Glutamatergic neuron (in vitro differentiated cells): ENCODE measurements around the gene CUL4A. TPM values are rescaled to one million over a fixed set of nuclear protein-coding genes. Genes with fewer than 3 reads are reported as not detected.
"Not testable (repeated sequence)": the region's sequence is repeated elsewhere in the genome, so short reads cannot be mapped to it uniquely, and the experiment has no call there.

Source experiments
- DNase-seq: peaks from one replicate; pipeline ENCODE4 v3.0.0; 2022
- H3K27ac Mint-ChIP-seq: one replicate; pipeline ENCODE4 v1.8.0; 2020; ENCODE audit warnings: mild to moderate bottlenecking, mixed read lengths, inconsistent platforms; ENCODE audit not compliant: unreplicated experiment
- H3K27me3 Mint-ChIP-seq: one replicate; pipeline ENCODE4 v1.8.0; 2020; ENCODE audit warnings: mild to moderate bottlenecking, moderate library complexity, mixed read lengths, inconsistent platforms; ENCODE audit not compliant: unreplicated experiment
- H3K36me3 Mint-ChIP-seq: one replicate; pipeline ENCODE4 v1.8.0; 2020; ENCODE audit warnings: mild to moderate bottlenecking, mixed read lengths, inconsistent platforms; ENCODE audit not compliant: unreplicated experiment
- H3K4me1 Mint-ChIP-seq: one replicate; pipeline ENCODE4 v1.8.0; 2020; ENCODE audit warnings: mild to moderate bottlenecking, low read depth, mixed read lengths, inconsistent platforms; ENCODE audit not compliant: unreplicated experiment
- H3K4me3 Mint-ChIP-seq: one replicate; pipeline ENCODE4 v1.8.0; 2020; ENCODE audit warnings: mild to moderate bottlenecking, mixed read lengths, inconsistent platforms; ENCODE audit not compliant: unreplicated experiment
- H3K9me3 Mint-ChIP-seq: one replicate; pipeline ENCODE4 v1.8.0; 2020; ENCODE audit warnings: mild to moderate bottlenecking, moderate library complexity, mixed read lengths, inconsistent platforms; ENCODE audit not compliant: unreplicated experiment
- CTCF ChIP-seq: fragments of 200-600 bp; sonication (generic); IDR thresholded peaks from one replicate; pipeline ENCODE4 v1.5.0; 2021; ENCODE audit not compliant: partially characterized antibody, unreplicated experiment
- total RNA-seq: library from RNA; stranded (reverse); fragmentation: NEBNext Ultra II Directional; extraction: Animal tissue kit (Norgen Biotek cat#: 25700); gene quantifications from one replicate; pipeline ENCODE4 v1.2.1, GENCODE V29; 2021; ENCODE audit not compliant: unreplicated experiment

The CUL4A gene
- total RNA-seq, 1 donor from 2014 or later: 43.2 TPM

DNA sequence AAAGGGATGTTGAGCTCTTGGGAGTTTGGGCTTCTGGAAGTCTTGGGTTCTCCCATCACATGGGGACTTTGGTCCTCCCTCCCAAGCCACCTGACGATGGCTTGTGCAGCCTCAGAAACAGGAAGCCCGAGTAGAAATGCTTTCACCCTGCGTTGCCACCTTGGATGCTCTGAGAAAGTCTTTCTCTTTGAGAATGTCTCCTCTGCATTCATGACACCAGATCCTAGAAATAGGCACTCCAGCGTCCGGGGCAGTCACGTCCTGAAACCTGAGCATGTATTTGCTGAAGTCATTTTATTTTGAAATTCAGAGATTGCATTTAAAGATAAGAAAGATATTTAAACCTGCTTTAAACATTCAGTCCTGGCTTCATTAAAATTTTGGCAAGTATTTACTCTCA is 34.4 kb downstream of the CUL4A start:
- H3K36me3 Mint-ChIP-seq: no peaks in the 10 kb centered on the region
- H3K9me3 Mint-ChIP-seq: no peaks in the 10 kb centered on the region
- no peaks in the 10 kb centered on the region for H3K4me1 Mint-ChIP-seq
- no peak for TF ChIP-seq CTCF
- H3K27me3 Mint-ChIP-seq: no peaks in the 10 kb centered on the region
- no peak overlapping the region for H3K27ac Mint-ChIP-seq
- no peak for DNase-seq
- no peak overlapping the region for H3K4me3 Mint-ChIP-seq

DNA sequence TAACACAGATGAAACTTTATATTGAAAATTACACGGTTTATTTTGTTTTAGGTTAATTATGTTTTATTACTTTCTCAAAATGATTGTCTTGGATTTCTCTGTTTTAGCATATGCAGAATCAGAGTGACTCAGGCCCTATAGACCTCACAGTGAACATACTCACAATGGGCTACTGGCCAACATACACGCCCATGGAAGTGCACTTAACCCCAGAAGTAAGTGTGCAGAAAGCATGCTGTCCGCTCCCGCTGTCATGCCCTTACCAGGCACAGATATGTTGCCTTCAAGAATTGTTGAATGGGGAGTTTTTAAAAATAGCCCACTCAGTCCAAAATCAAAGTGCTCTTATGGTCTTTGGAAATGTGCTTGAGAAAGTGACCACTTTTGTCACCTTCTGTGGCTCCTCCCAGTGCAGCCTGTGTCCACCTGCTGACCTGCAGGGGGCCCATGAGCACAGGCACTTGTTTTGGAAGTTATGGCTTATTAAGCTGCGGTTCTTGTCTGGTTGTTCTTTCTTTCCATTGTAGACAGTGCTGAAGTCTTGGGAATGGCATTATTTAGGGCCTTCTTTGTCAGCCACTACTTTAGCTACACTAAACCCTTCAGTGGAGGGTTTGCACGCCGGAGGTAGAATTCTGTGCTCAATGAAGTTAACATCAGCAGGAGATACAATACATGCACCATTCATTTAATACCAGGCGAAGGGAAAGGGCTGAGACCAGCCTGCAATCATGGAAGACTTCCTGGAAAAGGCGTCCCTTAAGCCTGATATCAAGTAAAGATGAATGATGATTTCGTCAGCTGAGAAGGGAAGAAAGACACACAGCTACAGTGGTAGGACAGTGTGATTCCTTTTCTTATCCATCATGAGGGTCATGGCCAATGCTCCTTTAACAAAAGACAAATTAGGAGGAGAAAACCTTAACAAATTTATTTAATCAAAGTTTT is 36.7 kb downstream of the CUL4A start:
- Mint-ChIP-seq H3K27me3 (no peaks in the 10 kb centered on the region), H3K36me3 (no peaks in the 10 kb centered on the region), H3K4me1 (no peaks in the 10 kb centered on the region), H3K9me3 (no peaks in the 10 kb centered on the region), H3K27ac (no peak overlapping the region), H3K4me3 (no peak overlapping the region)
- no peak for DNase-seq
- peak; percentile 11 for TF ChIP-seq CTCF

- H3K27me3 Mint-ChIP-seq: no peaks in the 10 kb centered on the region
These were observed 43.2 kb downstream of the CUL4A start for GRCh38 chr13:113252516-113253095.

DNA sequence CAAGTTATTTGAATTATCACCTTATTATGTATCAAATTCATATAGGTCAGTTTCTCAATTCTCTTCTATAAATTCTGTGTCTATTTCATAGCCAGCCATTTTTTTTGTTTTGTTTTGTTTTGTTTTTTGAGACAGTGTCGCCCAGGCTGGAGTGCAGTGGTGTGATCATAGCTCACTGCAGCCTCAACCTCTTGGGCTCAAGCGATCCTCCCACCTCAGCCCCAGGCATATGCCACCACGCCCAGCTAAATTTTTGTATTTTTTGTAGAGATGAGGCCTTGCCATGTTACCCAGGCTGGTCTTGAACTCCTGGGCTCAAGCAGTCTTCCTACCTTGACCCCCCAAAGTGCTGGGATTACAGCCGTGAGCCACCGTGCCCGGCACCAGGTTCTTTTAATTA is 48.5 kb downstream of the CUL4A start:
- not testable (repeated sequence) for H3K27ac Mint-ChIP-seq, H3K4me3 Mint-ChIP-seq, H3K36me3 Mint-ChIP-seq, H3K4me1 Mint-ChIP-seq, H3K27me3 Mint-ChIP-seq, DNase-seq, H3K9me3 Mint-ChIP-seq

More at GRCh38 chr13:113252516-113253095, 43.2 kb downstream of the CUL4A start:
- no peak for DNase-seq
- no peak overlapping the region for H3K27ac Mint-ChIP-seq
- TF ChIP-seq CTCF: no peak
- H3K9me3 Mint-ChIP-seq: peaks cover 1% of the 10 kb centered on the region
- no peak overlapping the region for H3K4me3 Mint-ChIP-seq
- H3K36me3 Mint-ChIP-seq: peaks cover 4% of the 10 kb centered on the region
- H3K4me1 Mint-ChIP-seq: no peaks in the 10 kb centered on the region

DNA sequence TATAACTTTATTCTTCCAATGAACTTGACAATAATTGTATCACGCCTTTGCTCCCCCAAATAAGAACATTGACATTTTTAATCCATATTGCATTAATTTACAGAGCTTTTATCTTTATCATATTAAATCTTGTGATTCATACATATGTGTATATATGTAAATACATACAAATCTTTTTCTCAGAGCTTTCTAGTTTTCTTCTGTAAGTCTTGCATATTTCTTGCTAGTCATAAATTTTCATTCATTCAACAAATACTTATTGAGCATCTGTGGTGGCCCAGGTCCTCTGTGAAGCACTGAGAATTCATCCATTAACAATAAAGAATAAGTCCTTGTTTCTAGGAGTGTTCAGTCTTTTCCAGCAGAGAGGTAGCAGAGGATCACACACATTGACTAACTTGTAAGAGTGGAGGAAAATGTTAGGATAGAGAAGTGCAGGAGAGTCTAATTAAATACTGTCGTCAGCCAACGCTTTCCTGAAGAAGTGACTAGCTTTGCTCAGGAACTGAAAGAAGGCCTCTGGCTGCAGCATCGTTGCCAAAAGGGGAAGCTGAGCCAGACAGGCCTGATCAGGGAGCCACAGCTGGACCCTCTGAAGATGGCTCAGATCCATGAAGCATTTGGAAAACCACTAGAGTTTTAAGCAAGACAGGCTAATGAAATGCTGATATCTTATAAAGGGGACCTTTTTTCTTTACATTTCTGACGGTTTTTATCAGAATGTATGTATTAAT is 49.1 kb downstream of the CUL4A start:
- DNase-seq: no peak
- no peak for TF ChIP-seq CTCF
- H3K36me3 Mint-ChIP-seq: no peaks in the 10 kb centered on the region
- H3K4me1 Mint-ChIP-seq: peaks cover 2% of the 10 kb centered on the region
- H3K4me3 Mint-ChIP-seq: no peak overlapping the region
- H3K27me3 Mint-ChIP-seq: no peaks in the 10 kb centered on the region
- no peak overlapping the region for H3K27ac Mint-ChIP-seq
- peaks cover 2% of the 10 kb centered on the region for H3K9me3 Mint-ChIP-seq
